K562 (cell line): Measurements from ENCODE around the gene NR1H2.
"Not testable (repeated sequence)": the region's sequence is repeated elsewhere in the genome, so short reads cannot be mapped to it uniquely, and the experiment has no call there.

Source experiments
- CBX3 ChIP-seq, 2 experiments: IDR thresholded peaks; 1 replicate in 1 of 2; 2 replicates in 1 of 2; pipeline ENCODE4 v1.6.1; 2012; ENCODE audit warnings: inconsistent platforms in 2 of 2, low read length in 2 of 2, borderline replicate concordance in 1 of 2, control low read depth in 1 of 2
- HDAC6 ChIP-seq: IDR thresholded peaks from 2 replicates; pipeline ENCODE4 v1.6.1; 2012; ENCODE audit warnings: low read depth, mild to moderate bottlenecking, control low read depth, inconsistent platforms, low read length, moderate library complexity
- HMG20B ChIP-seq: fragments of 250-450 bp; sonication (Bioruptor Pico); IDR thresholded peaks from 2 replicates; pipeline ENCODE4 v1.5.0; 2021; ENCODE audit warnings: mild to moderate bottlenecking
- IFI16 ChIP-seq: fragments of 250-450 bp; sonication (Bioruptor Pico); IDR thresholded peaks from 2 replicates; pipeline ENCODE4 v2.1.2; 2022; ENCODE audit warnings: mild to moderate bottlenecking, inconsistent platforms
- NR3C1 ChIP-seq: sonication (generic); formaldehyde crosslinking; IDR thresholded peaks from 2 replicates; pipeline ENCODE4 v1.8.1; 2022; ENCODE audit warnings: missing genetic modification reagents
- NRF1 ChIP-seq, 2 experiments: fragments of 450-650 bp; IDR thresholded peaks in 1 of 2; conservative IDR thresholded peaks in 1 of 2; 2 replicates each; pipeline ENCODE4 v1.6.1; 2014; ENCODE audit warnings: mild to moderate bottlenecking in 2 of 2
- POLR2AphosphoS2 ChIP-seq: IDR thresholded peaks from 2 replicates; pipeline ENCODE4 v1.6.1; 2012; ENCODE audit warnings: low read length, improper control_type of control experiment
- RAD21 ChIP-seq, 2 experiments: fragments of 250-450 bp in 1 of 2; fragments of 450-650 bp in 1 of 2; sonication (Bioruptor Pico) in 1 of 2; formaldehyde crosslinking in 1 of 2; IDR thresholded peaks in 1 of 2; conservative IDR thresholded peaks in 1 of 2; 2 replicates each; pipeline versions ENCODE4 v1.4.0 to v1.8.0; 2020 to 2022; ENCODE audit warnings: mild to moderate bottlenecking in 2 of 2, moderate library complexity in 1 of 2
- TAF1 ChIP-seq: IDR thresholded peaks from 2 replicates; pipeline ENCODE4 v1.6.1; 2011; ENCODE audit warnings: mild to moderate bottlenecking, low read length, moderate library complexity; ENCODE audit not compliant: insufficient read depth, control insufficient read depth, severe bottlenecking; ENCODE audit errors: extremely low read depth
- ZFPM2 ChIP-seq: fragments of 250-450 bp; sonication (Bioruptor Pico); IDR thresholded peaks from 2 replicates; pipeline ENCODE4 v1.5.1; 2022; ENCODE audit warnings: mild to moderate bottlenecking
- ZNF41 ChIP-seq: fragments of 250-450 bp; sonication (Bioruptor Pico); conservative IDR thresholded peaks from 2 replicates; pipeline ENCODE4 v1.4.0; 2020; ENCODE audit warnings: mild to moderate bottlenecking
- TF ChIP-seq, protein P1 (sequence below): sonication (generic); formaldehyde crosslinking; IDR thresholded peaks from 2 replicates; pipeline ENCODE4 v1.8.0; 2022; ENCODE audit warnings: missing genetic modification reagents, mild to moderate bottlenecking, moderate library complexity, borderline replicate concordance
- TF ChIP-seq, protein P2 (sequence below), 3 experiments: IDR thresholded peaks in 2 of 3; conservative IDR thresholded peaks in 1 of 3; 2 replicates each; pipeline ENCODE4 v1.5.1; 2011 to 2012; ENCODE audit warnings: low read length in 3 of 3, mild to moderate bottlenecking in 3 of 3, control low read depth in 2 of 3, improper control_type of control experiment in 1 of 3, inconsistent platforms in 1 of 3, low read depth in 1 of 3, mixed read lengths in 1 of 3, moderate library complexity in 1 of 3; ENCODE audit not compliant: insufficient read depth in 2 of 3
- TF ChIP-seq, protein P3 (sequence below): sonication (generic); formaldehyde crosslinking; IDR thresholded peaks from 2 replicates; pipeline ENCODE4 v1.9.0; 2022; ENCODE audit warnings: mild to moderate bottlenecking, missing genetic modification reagents

DNA sequence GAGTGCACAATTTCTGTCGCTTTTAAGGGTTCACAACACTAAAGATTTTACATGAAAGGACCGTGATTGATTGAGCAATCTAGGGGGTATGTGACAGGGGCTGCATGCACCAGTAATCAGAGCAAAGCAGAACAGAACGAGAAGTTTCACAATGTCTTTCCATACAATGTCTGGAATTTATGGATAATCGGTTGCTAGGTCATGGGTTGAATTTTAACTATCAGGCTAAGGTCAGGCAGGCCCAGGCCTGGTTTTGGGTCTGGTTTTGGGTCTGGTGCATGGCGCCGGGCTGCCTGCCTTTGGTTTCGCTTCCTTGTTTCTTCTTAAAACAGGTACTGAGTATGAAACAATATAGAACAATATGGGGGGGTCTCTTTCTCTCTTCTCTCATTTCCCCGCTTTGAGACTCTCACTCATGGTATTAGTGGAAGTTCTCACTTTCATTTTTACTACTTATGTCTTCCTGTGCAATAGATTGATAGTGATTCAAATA lies 29.1 kb upstream of the NR1H2 start:
- TF ChIP-seq IFI16 (CRISPR knock-in tag); NRF1 (conservative IDR thresholded peaks at IDR 0.05 in 1 of 2, IDR thresholded peaks at IDR 0.05 in 1 of 2); POLR2AphosphoS2; CBX3 (IDR thresholded peaks at IDR 0.05; ENCODE audit: borderline replicate concordance in 1 of 2, low read length in 2 of 2); HMG20B; ZNF41 (CRISPR knock-in tag); RAD21 (CRISPR knock-in tag; conservative IDR thresholded peaks at IDR 0.05 in 1 of 2, IDR thresholded peaks at IDR 0.05 in 1 of 2); NR3C1 (CRISPR knock-in tag); TAF1; ZFPM2 (CRISPR knock-in tag); HDAC6: not testable (repeated sequence)
- TF ChIP-seq, protein P1, sequence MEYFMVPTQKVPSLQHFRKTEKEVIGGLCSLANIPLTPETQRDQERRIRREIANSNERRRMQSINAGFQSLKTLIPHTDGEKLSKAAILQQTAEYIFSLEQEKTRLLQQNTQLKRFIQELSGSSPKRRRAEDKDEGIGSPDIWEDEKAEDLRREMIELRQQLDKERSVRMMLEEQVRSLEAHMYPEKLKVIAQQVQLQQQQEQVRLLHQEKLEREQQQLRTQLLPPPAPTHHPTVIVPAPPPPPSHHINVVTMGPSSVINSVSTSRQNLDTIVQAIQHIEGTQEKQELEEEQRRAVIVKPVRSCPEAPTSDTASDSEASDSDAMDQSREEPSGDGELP (CRISPR knock-in tag), result not testable (repeated sequence)
- TF ChIP-seq, protein P2, sequence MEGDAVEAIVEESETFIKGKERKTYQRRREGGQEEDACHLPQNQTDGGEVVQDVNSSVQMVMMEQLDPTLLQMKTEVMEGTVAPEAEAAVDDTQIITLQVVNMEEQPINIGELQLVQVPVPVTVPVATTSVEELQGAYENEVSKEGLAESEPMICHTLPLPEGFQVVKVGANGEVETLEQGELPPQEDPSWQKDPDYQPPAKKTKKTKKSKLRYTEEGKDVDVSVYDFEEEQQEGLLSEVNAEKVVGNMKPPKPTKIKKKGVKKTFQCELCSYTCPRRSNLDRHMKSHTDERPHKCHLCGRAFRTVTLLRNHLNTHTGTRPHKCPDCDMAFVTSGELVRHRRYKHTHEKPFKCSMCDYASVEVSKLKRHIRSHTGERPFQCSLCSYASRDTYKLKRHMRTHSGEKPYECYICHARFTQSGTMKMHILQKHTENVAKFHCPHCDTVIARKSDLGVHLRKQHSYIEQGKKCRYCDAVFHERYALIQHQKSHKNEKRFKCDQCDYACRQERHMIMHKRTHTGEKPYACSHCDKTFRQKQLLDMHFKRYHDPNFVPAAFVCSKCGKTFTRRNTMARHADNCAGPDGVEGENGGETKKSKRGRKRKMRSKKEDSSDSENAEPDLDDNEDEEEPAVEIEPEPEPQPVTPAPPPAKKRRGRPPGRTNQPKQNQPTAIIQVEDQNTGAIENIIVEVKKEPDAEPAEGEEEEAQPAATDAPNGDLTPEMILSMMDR (IDR thresholded peaks at IDR 0.05 in 2 of 3, conservative IDR thresholded peaks at IDR 0.05 in 1 of 3; ENCODE audit: insufficient read depth in 2 of 3, low read depth in 1 of 3, low read length in 3 of 3), result not testable (repeated sequence)
- TF ChIP-seq, protein P3, sequence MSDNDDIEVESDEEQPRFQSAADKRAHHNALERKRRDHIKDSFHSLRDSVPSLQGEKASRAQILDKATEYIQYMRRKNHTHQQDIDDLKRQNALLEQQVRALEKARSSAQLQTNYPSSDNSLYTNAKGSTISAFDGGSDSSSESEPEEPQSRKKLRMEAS (CRISPR knock-in tag), result not testable (repeated sequence)
